IMR-90 (cell line): Measurements from ENCODE around the gene GAL3ST2. TPM values are rescaled to one million over a fixed set of nuclear protein-coding genes. Genes with fewer than 3 reads are reported as not detected.

Experiments used
- ATAC-seq: fragments of 200-7000 bp; cut with Tn5 transposase; 2 replicates; pipeline ENCODE4 v1.9.1; 2020; ENCODE audit warnings: low read depth, mild to moderate bottlenecking, moderate library complexity
- BruUV-seq: library from RNA; stranded (reverse); fragments of 400-500 nt; replicated peaks from 2 replicates; lab custom pipeline; 2021; lab: Mats Ljungman, UMichigan
- CTCF ChIA-PET: fragments of 300-600 bp; formaldehyde crosslinking; extraction: SDS; loops from one replicate; lab custom pipeline; 2021; ENCODE audit warnings: antibody characterized with exemption; lab: Yijun Ruan, JAX
- POLR2A ChIA-PET: fragments of 300-600 bp; sonication (Branson Sonifier 250); formaldehyde crosslinking; loops from one replicate; lab custom pipeline; 2022; ENCODE audit warnings: antibody characterized with exemption; ENCODE audit not compliant: unreplicated experiment; lab: Charles Lee
- DNase-seq: peaks from one replicate; pipeline ENCODE4 v3.0.0; 2013
- H2AFZ ChIP-seq: replicated peaks from 2 replicates; pipeline ENCODE3; 2013; ENCODE audit warnings: low read length, mild to moderate bottlenecking; ENCODE audit not compliant: poor library complexity
- H2AK5ac ChIP-seq: 2 replicates; pipeline ENCODE4 v1.6.1; 2013; ENCODE audit warnings: low read depth, low read length, inconsistent platforms
- H2AK9ac ChIP-seq: replicated peaks from 2 replicates; pipeline ENCODE3; 2013; ENCODE audit warnings: mild to moderate bottlenecking, low read depth, low read length, moderate library complexity; ENCODE audit not compliant: poor library complexity
- H2BK120ac ChIP-seq: 2 replicates; pipeline ENCODE4 v1.6.1; 2013; ENCODE audit warnings: low read depth, low read length, inconsistent platforms
- H2BK15ac ChIP-seq: 3 replicates; pipeline ENCODE4 v1.6.1; 2013; ENCODE audit warnings: low read depth, low read length, inconsistent platforms
- H2BK20ac ChIP-seq: 2 replicates; pipeline ENCODE4 v1.6.1; 2013; ENCODE audit warnings: low read depth, mild to moderate bottlenecking, inconsistent platforms, low read length, moderate library complexity
- H2BK5ac ChIP-seq: 2 replicates; pipeline ENCODE4 v1.6.1; 2013; ENCODE audit warnings: mild to moderate bottlenecking, low read depth, low read length, inconsistent platforms; ENCODE audit not compliant: poor library complexity, severe bottlenecking
- H3K14ac ChIP-seq: replicated peaks from 2 replicates; pipeline ENCODE4 v1.6.1; 2013; ENCODE audit warnings: low read depth, low read length, inconsistent platforms
- H3K18ac ChIP-seq: 2 replicates; pipeline ENCODE4 v1.6.1; 2013; ENCODE audit warnings: low read depth, low read length, control low read depth
- H3K23ac ChIP-seq: 2 replicates; pipeline ENCODE4 v1.6.1; 2013; ENCODE audit warnings: low read depth, low read length, inconsistent platforms
- H3K27ac ChIP-seq: 2 replicates; pipeline ENCODE4 v1.5.1; 2013; ENCODE audit warnings: mild to moderate bottlenecking, control low read depth, low read length; ENCODE audit not compliant: insufficient read depth
- H3K27me3 ChIP-seq: 2 replicates; pipeline ENCODE4 v1.6.1; 2013; ENCODE audit warnings: low read length; ENCODE audit not compliant: control insufficient read depth, insufficient read depth
- H3K36me3 ChIP-seq: 2 replicates; pipeline ENCODE4 v1.6.1; 2013; ENCODE audit warnings: low read length, mixed read lengths; ENCODE audit not compliant: control insufficient read depth, insufficient read depth
- H3K4ac ChIP-seq: 2 replicates; pipeline ENCODE4 v1.6.1; 2013; ENCODE audit warnings: low read depth, low read length, inconsistent platforms
- H3K4me1 ChIP-seq: 2 replicates; pipeline ENCODE4 v1.6.1; 2013; ENCODE audit warnings: low read length, mixed read lengths; ENCODE audit not compliant: control insufficient read depth, insufficient read depth
- H3K4me2 ChIP-seq: 2 replicates; pipeline ENCODE4 v1.6.1; 2013; ENCODE audit warnings: low read depth, mild to moderate bottlenecking, control low read depth, low read length, moderate library complexity
- H3K4me3 ChIP-seq: 2 replicates; pipeline ENCODE4 v1.5.1; 2013; ENCODE audit warnings: low read depth, mild to moderate bottlenecking, control low read depth, low read length, moderate library complexity; ENCODE audit not compliant: insufficient read depth
- H3K56ac ChIP-seq: 2 replicates; pipeline ENCODE4 v1.6.1; 2013; ENCODE audit warnings: low read length, inconsistent platforms; ENCODE audit not compliant: insufficient read depth; ENCODE audit errors: extremely low read depth
- H3K79me1 ChIP-seq, 2 experiments: 2 replicates each; pipeline ENCODE4 v1.6.1; 2013; ENCODE audit warnings: low read length in 2 of 2, inconsistent platforms in 1 of 2, low read depth in 1 of 2
- H3K9ac ChIP-seq: 2 replicates; pipeline ENCODE4 v1.6.1; 2013; ENCODE audit warnings: low read depth, low read length, control low read depth
- H3K9me1 ChIP-seq: 2 replicates; pipeline ENCODE4 v1.6.1; 2013; ENCODE audit warnings: low read length, inconsistent platforms; ENCODE audit not compliant: insufficient read depth
- H3K9me3 ChIP-seq: 2 replicates; pipeline ENCODE4 v1.6.1; 2013; ENCODE audit warnings: low read length; ENCODE audit not compliant: control insufficient read depth, insufficient read depth
- H4K20me1 ChIP-seq: 2 replicates; pipeline ENCODE4 v1.6.1; 2013; ENCODE audit warnings: low read length, inconsistent platforms; ENCODE audit not compliant: insufficient read depth
- H4K5ac ChIP-seq: 2 replicates; pipeline ENCODE4 v1.6.1; 2013; ENCODE audit warnings: mild to moderate bottlenecking, low read depth, low read length, control low read depth
- H4K8ac ChIP-seq, 2 experiments: 2 replicates each; pipeline ENCODE4 v1.6.1; 2013; ENCODE audit warnings: low read depth in 2 of 2, low read length in 2 of 2, control low read depth in 1 of 2, inconsistent platforms in 1 of 2
- H4K91ac ChIP-seq: 2 replicates; pipeline ENCODE4 v1.6.1; 2013; ENCODE audit warnings: low read depth, low read length, inconsistent platforms; ENCODE audit not compliant: insufficient read depth
- CEBPB ChIP-seq: IDR thresholded peaks from 2 replicates; pipeline ENCODE4 v1.6.1; 2012; ENCODE audit warnings: low read depth, low read length, improper control_type of control experiment
- CHD1 ChIP-seq: IDR thresholded peaks from 2 replicates; pipeline ENCODE4 v1.6.1; 2012; ENCODE audit warnings: low read depth, low read length, improper control_type of control experiment
- ELK1 ChIP-seq: fragments of 150-350 bp; IDR thresholded peaks from 2 replicates; pipeline ENCODE4 v1.6.1; 2016; ENCODE audit warnings: low read depth, mild to moderate bottlenecking, low read length, moderate library complexity, borderline replicate concordance
- MAFK ChIP-seq: IDR thresholded peaks from 2 replicates; pipeline ENCODE4 v1.6.1; 2012; ENCODE audit warnings: low read depth, low read length, improper control_type of control experiment
- MXI1 ChIP-seq: IDR thresholded peaks from 2 replicates; pipeline ENCODE4 v1.6.1; 2012; ENCODE audit warnings: low read depth, mild to moderate bottlenecking, low read length, moderate library complexity, borderline replicate concordance
- NFE2L2 ChIP-seq: fragments of 150-350 bp; IDR thresholded peaks from 2 replicates; pipeline ENCODE4 v1.6.1; 2016; ENCODE audit warnings: low read depth, mild to moderate bottlenecking, low read length
- RAD21 ChIP-seq: IDR thresholded peaks from 2 replicates; pipeline ENCODE4 v1.6.1; 2012; ENCODE audit warnings: low read length, improper control_type of control experiment
- RCOR1 ChIP-seq: IDR thresholded peaks from 2 replicates; pipeline ENCODE4 v1.6.1; 2012; ENCODE audit warnings: mild to moderate bottlenecking, low read length, improper control_type of control experiment; ENCODE audit not compliant: insufficient replicate concordance
- RFX5 ChIP-seq: IDR thresholded peaks from 2 replicates; pipeline ENCODE4 v1.8.0; 2012; ENCODE audit warnings: low read depth, mild to moderate bottlenecking, low read length, moderate library complexity
- USF2 ChIP-seq: fragments of 150-350 bp; IDR thresholded peaks from 2 replicates; pipeline ENCODE4 v1.6.1; 2017; ENCODE audit warnings: mild to moderate bottlenecking, antibody characterized with exemption, low read length, low read depth
- WGBS, 2 experiments: methylation state at CpG; one replicate each; pipeline versions ENCODE4 v1.1.5 to v1.1.7; 2013; ENCODE audit warnings: missing lambda C conversion rate in 2 of 2; ENCODE audit not compliant: insufficient read length in 1 of 2; ENCODE audit errors: extremely low coverage in 2 of 2; 5-methylcytosine and 5-hydroxymethylcytosine counted together
- dilution Hi-C: fragments of 300-500 bp; cut with HindIII; formaldehyde crosslinking; loops from one replicate; pipeline ENCODE4 v1.14.3; 2018; ENCODE audit warnings: low sequenced_read_pairs; ENCODE audit not compliant: unreplicated experiment
- in situ Hi-C: fragments of 300-500 bp; cut with MboI; formaldehyde crosslinking; loops from 3 replicates; pipeline ENCODE4 v1.14.3; 2019; ENCODE audit warnings: low sequenced_read_pairs, inconsistent platforms, mixed read lengths
- intact Hi-C: fragments of 100-400 bp; cut with micrococcal nuclease; formaldehyde crosslinking; loops from 2 replicates; pipeline ENCODE4 v1.10.0; 2022
- polyA plus RNA-seq, 3 experiments: library from polyadenylated mRNA; depleted of rRNA; stranded (reverse); fragments of >200 nt; gene quantifications; 2 replicates each; pipeline ENCODE4 v1.2.3, GENCODE V29; 2012; ENCODE audit warnings: low replicate concordance in 1 of 3
- total RNA-seq: library from RNA; depleted of rRNA; stranded (reverse); fragments of >200 nt; gene quantifications from 2 replicates; pipeline ENCODE4 v1.2.3, GENCODE V29; 2012
- TF ChIP-seq, protein P1 (sequence below): conservative IDR thresholded peaks from 2 replicates; pipeline ENCODE4 v1.5.1; 2012; ENCODE audit warnings: mild to moderate bottlenecking, low read depth, low read length, improper control_type of control experiment

The GAL3ST2 gene
- total and polyA plus RNA-seq, 2 of the 4 experiments (the other 2 are of a cell fraction), result 0.07 TPM; not detected in 1

DNA sequence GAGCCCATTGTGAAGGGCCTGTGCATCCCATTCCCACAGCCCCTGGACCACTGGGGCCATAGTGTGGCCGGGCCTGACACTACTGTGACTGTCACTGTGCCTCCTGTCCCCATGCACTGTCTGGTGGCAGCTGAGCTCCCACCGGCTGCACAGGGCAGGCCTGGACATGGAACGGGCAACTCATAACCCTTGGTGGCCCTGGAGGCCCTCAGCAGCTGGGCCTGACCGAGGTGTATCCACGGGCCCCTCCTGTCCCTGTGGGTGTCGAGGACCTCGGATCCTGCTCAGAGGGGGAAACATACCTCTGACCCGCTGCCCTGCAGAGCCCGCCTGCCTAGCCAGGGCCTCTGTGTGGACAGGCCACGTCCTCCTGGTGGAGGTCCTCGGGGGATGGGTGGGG is 7.8 kb upstream of the GAL3ST2 start:
- Histone ChIP-seq H4K20me1 (no peaks in the 10 kb centered on the region; the same call in 1 of the 2 replicates), H2AK9ac (no peak overlapping the region), H2BK120ac (no peak overlapping the region), H2BK15ac (no peak overlapping the region), H2BK20ac (no peak overlapping the region), H2AK5ac (no peak overlapping the region), H3K36me3 (peaks cover 6% of the 10 kb centered on the region), H3K9me3 (no peaks in the 10 kb centered on the region), H3K23ac (no peak overlapping the region), H2BK5ac (no peak overlapping the region), H3K27me3 (no peaks in the 10 kb centered on the region), H2AFZ (no peak overlapping the region), H3K56ac (no peak overlapping the region), H4K8ac (no peak overlapping the region), H3K4me2 (no peak overlapping the region), H4K5ac (no peak overlapping the region), H3K18ac (no peak overlapping the region), H4K91ac (no peak overlapping the region), H3K4ac (no peak overlapping the region), H3K79me1 (no peaks in the 10 kb centered on the region), H3K4me3 (no peak overlapping the region), H3K14ac (no peak overlapping the region), H3K9me1 (no peaks in the 10 kb centered on the region), H3K27ac (no peak overlapping the region), H3K9ac (no peak overlapping the region), H3K4me1 (peaks cover 6% of the 10 kb centered on the region; the same call in 1 of the 2 replicates)
- 83% methylated on average over 6 of the region's 11 CpGs; no CpG with 5 or more reads in 1 of the 2 experiments for WGBS, 2 experiments
- ChIA-PET POLR2A (no interaction called here), CTCF (interaction anchor here (0.7 kb wide), 1 partner anchor 110 kb away, joined by 5 read pairs; no protein-coding TSS in a partner anchor)
- BruUV-seq, result no TSS peak
- intact Hi-C loops, result no loop called here
- no peak for ATAC-seq
- TF ChIP-seq MXI1 (no peak), RFX5 (no peak), NFE2L2 (no peak), ELK1 (no peak), CHD1 (no peak), RAD21 (no peak), USF2 (no peak), MAFK (no peak), CEBPB (no peak), RCOR1 (no peak)
- TF ChIP-seq, protein P1, sequence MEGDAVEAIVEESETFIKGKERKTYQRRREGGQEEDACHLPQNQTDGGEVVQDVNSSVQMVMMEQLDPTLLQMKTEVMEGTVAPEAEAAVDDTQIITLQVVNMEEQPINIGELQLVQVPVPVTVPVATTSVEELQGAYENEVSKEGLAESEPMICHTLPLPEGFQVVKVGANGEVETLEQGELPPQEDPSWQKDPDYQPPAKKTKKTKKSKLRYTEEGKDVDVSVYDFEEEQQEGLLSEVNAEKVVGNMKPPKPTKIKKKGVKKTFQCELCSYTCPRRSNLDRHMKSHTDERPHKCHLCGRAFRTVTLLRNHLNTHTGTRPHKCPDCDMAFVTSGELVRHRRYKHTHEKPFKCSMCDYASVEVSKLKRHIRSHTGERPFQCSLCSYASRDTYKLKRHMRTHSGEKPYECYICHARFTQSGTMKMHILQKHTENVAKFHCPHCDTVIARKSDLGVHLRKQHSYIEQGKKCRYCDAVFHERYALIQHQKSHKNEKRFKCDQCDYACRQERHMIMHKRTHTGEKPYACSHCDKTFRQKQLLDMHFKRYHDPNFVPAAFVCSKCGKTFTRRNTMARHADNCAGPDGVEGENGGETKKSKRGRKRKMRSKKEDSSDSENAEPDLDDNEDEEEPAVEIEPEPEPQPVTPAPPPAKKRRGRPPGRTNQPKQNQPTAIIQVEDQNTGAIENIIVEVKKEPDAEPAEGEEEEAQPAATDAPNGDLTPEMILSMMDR, result no peak
- dilution Hi-C loops, result no loop called here
- in situ Hi-C loops, result no loop called here
- no peak for DNase-seq
